H1 (cell line): ENCODE measurements around the gene LTA4H.

Experiments
- CBX5 ChIP-seq: fragments of 300-800, 300-1000 bp; sonication (generic); IDR thresholded peaks from 2 replicates; pipeline ENCODE4 v1.7.1; 2016; ENCODE audit warnings: antibody characterized with exemption, low read length, low read depth
- EZH2 ChIP-seq: fragments of 200-600 bp; sonication (generic); IDR thresholded peaks from 2 replicates; pipeline ENCODE4 v1.7.1; 2012; ENCODE audit warnings: low read depth, mild to moderate bottlenecking, moderate library complexity, low read length, inconsistent platforms; ENCODE audit not compliant: severe bottlenecking

DNA sequence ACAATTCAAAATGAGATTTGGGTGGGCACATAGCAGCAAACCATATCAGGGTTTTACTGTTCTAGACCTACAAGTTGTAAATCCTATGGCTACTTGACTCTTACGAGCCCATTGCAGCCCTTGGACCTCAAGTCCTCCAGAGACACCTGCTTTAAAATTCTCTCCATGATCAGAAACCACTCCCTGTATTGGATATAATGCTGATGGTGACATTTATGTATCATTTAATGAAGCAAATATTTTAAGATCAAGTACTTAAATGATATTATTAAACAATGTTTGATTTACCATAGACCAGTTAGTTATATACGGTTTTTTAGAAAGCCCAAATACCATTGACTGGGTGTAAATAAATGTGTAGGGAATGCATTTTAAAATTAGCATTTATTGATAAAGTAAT is 68.1 kb downstream of the LTA4H start:
- TF ChIP-seq CBX5, result no peak
- no peak for TF ChIP-seq EZH2
